ENCODE data around the gene EEF1A2.

EEF1A2 gene

GRCh38 chr20:63468421-63468820 lies 30.5 kb downstream of the EEF1A2 start:
- DNase-seq (ENCODE audit: low read depth), result no peak

GRCh38 chr20:63467294-63468083 lies 31.4 kb downstream of the EEF1A2 start:
- DNase-seq (ENCODE audit: low read depth), result no peak

- DNase-seq (ENCODE audit: low read depth), result no peak
Measured at GRCh38 chr20:63466861-63467260, 32.0 kb downstream of the EEF1A2 start.

GRCh38 chr20:63466250-63466825 lies 32.5 kb downstream of the EEF1A2 start:
- DNase-seq (ENCODE audit: low read depth), result no peak

GRCh38 chr20:63465380-63466249 lies 33.3 kb downstream of the EEF1A2 start:
- DNase-seq (ENCODE audit: low read depth), result no peak

- no peak for DNase-seq (ENCODE audit: low read depth)
Measured at GRCh38 chr20:63464289-63464635, 34.6 kb downstream of the EEF1A2 start.

GRCh38 chr20:63463400-63464288 lies 35.2 kb downstream of the EEF1A2 start:
- DNase-seq (ENCODE audit: low read depth), result no peak

GRCh38 chr20:63462244-63462643 lies 36.6 kb downstream of the EEF1A2 start:
- DNase-seq (ENCODE audit: low read depth), result no peak

- no peak for DNase-seq (ENCODE audit: low read depth)
Measured at GRCh38 chr20:63461104-63461763, 37.6 kb downstream of the EEF1A2 start.

GRCh38 chr20:63459070-63459380 lies 39.9 kb downstream of the EEF1A2 start:
- DNase-seq (ENCODE audit: low read depth), result no peak

GRCh38 chr20:63458170-63459069 lies 40.5 kb downstream of the EEF1A2 start:
- DNase-seq (ENCODE audit: low read depth), result no peak

- DNase-seq (ENCODE audit: low read depth), result no peak
Measured at GRCh38 chr20:63457737-63458136, 41.1 kb downstream of the EEF1A2 start.

GRCh38 chr20:63456429-63457284 lies 42.2 kb downstream of the EEF1A2 start:
- DNase-seq (ENCODE audit: low read depth), result no peak

GRCh38 chr20:63455568-63455859 lies 43.4 kb downstream of the EEF1A2 start:
- no peak for DNase-seq (ENCODE audit: low read depth)

GRCh38 chr20:63454731-63455567 lies 43.9 kb downstream of the EEF1A2 start:
- no peak for DNase-seq (ENCODE audit: low read depth)

- DNase-seq (ENCODE audit: low read depth), result no peak
Measured at GRCh38 chr20:63452821-63453523, 45.9 kb downstream of the EEF1A2 start.

GRCh38 chr20:63452341-63452740 lies 46.5 kb downstream of the EEF1A2 start:
- DNase-seq (ENCODE audit: low read depth), result no peak

- no peak for DNase-seq (ENCODE audit: low read depth)
Measured at GRCh38 chr20:63451821-63452220, 47.1 kb downstream of the EEF1A2 start.

Data from T-helper 22 cell (primary cell).